GM21529 (cell line): ENCODE measurements around the gene TTC34.
"Not testable (repeated sequence)": the region's sequence is repeated elsewhere in the genome, so short reads cannot be mapped to it uniquely, and the experiment has no call there.

Experiments
- ATAC-seq: cut with Tn5 transposase; IDR thresholded peaks from one replicate; pipeline ENCODE4 v1.9.1; 2021; ENCODE audit not compliant: unreplicated experiment

TTC34 gene

DNA sequence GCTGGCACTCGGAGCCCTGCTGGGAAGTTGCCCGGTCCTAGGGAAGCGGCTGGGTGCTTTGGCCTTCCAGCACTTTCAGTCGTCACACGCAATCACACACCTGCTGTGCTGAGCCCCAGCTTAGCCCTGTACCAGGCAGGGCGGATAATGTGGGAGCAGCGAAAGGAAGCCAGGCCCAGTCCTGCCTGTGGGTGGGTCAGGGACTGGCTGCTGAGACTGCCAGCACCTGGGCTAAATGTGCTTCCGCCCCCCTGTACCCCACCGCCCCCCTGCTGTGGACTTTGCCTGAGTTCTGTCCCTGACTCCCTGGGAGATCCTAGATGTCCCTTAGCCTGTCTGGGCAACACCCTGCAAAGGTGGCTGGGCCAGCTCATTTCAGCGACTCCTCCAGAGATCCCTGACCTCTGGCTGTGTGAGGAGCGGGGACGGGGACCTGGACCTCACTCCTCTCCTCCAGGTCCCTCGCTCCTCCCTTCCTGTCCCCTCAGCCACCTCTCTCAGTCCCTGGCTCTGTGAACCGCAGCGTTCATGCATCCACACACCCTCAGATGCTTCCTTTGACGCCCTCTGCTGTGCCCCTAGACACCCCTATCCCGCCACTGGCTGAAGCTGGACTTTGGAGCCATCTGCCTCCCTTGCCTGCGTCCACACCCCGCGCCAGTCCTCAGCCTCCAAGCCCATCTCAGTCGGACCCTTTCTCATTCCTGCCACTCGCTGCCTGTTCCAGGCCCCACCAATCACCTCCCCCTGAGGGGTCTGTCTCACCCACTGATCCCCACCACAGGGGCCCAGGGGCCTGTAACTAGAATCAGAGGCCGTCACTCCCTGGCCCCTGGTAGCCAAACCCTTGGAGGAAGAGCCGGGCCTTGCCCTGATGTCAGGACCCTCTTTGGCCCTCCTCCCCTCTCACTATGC, 170.1 kb downstream of the TTC34 start:
- no peak for ATAC-seq

- ATAC-seq, result no peak
Observed at GRCh38 chr1:2630498-2631135, 170.9 kb downstream of the TTC34 start.

DNA sequence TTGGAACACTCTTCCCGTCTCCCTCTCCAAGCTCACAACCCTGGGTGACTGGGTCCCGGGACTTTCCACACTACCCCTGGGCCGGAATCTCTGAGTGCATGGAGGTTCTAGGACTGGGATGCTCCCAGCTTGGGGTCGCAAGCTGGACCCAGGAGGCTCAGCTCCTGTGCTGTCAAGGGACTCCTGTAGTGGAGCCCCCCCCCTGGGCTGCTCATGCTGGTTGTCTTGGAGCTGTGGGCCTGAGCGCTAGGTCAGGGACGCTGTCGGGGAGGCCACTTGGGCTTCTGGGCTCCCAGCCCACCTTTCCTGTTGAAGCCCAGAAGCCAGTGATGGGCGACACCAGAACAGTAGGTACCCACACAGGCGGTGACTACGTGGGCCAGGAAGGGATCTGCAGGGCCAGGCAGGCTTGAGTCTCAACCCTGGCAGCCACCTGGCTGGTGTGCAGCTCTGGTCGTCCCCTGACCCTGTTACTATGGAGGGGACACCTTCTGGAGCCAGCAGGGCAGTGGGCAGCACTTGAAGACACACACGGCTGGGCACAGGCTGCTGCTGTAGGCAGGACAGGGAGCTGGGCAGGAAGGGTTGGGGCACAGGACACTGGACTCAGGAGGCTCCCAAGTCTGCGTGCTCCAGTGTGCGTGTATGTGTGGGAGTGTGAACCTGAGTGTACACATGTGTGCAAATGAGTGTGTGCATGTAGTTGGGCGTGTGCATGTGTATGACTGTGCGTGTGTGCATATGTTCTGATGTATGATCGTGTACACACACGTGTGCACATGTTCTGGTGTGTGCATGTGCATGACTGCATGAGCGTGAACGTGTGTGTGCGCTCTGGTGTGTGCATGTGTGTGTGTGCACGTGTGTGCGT, 171.6 kb downstream of the TTC34 start:
- no peak for ATAC-seq

DNA sequence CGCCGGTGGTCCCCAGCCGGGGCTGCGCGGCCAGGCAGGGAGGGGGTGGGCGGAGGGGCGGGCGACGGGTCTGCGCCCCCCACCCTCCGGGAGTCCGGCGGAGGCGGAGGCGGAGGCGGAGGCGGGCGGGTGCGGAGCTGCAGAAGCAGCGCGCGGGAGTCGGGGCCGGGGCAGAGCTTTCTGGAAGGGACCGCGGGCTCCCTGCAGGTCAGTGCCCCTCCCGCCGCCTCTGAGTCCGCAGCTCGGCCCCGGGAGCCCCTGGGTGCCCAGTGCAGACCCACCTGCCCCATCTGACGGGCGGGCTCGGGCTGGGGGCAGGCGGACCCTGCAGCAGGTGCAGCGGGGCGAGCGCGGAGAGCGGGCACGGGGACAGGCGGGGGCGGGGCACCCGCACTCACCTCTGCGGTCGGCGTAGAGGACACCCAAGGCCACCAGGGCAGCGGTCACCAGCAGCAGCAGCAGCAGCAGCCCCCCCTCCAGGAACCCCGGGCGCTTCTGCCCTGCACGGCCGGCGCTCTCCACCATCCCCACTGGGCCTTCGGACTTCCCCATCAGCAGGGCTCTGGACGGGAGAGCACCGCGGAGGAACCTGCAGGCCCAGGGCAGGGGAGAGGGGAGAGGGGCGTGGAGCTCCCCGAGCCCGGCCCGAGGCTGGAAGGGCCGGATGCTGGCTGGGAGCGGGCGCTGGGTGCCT, 172.4 kb downstream of the TTC34 start:
- no peak for ATAC-seq

GRCh38 chr1:2628191-2628932, 173.1 kb downstream of the TTC34 start:
- ATAC-seq, result no peak

DNA sequence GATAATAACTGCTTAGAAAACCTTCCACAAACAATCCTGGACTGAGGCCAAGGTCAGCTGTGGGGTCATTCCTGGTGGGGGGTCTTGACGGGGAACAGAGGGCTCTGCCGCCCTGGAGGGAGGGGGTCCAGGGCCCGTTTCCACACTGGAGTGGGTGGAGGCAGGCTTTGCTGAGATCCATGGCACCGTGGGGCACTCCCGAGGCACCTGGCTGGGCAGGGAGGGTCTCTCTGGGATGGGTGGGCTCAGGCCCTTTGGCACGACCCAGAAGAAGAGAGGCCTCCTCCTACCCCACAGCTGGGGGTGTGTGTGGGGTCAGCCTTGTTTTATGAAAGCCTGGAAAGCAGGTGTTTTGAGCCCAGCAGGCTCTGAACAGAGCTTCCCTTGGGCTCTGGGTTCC, 173.7 kb downstream of the TTC34 start:
- no peak for ATAC-seq

GRCh38 chr1:2625748-2626147, 175.7 kb downstream of the TTC34 start:
- ATAC-seq, result not testable (repeated sequence)

- no peak for ATAC-seq
Observed at GRCh38 chr1:2625311-2625710, 176.2 kb downstream of the TTC34 start.

- ATAC-seq, result no peak
Observed at GRCh38 chr1:2624735-2625300, 176.7 kb downstream of the TTC34 start.

- no peak for ATAC-seq
Observed at GRCh38 chr1:2623571-2624337, 177.7 kb downstream of the TTC34 start.

GRCh38 chr1:2617971-2618470, 183.5 kb downstream of the TTC34 start:
- ATAC-seq, result no peak

- no peak for ATAC-seq
Observed at GRCh38 chr1:2614145-2614544, 187.3 kb downstream of the TTC34 start.

DNA sequence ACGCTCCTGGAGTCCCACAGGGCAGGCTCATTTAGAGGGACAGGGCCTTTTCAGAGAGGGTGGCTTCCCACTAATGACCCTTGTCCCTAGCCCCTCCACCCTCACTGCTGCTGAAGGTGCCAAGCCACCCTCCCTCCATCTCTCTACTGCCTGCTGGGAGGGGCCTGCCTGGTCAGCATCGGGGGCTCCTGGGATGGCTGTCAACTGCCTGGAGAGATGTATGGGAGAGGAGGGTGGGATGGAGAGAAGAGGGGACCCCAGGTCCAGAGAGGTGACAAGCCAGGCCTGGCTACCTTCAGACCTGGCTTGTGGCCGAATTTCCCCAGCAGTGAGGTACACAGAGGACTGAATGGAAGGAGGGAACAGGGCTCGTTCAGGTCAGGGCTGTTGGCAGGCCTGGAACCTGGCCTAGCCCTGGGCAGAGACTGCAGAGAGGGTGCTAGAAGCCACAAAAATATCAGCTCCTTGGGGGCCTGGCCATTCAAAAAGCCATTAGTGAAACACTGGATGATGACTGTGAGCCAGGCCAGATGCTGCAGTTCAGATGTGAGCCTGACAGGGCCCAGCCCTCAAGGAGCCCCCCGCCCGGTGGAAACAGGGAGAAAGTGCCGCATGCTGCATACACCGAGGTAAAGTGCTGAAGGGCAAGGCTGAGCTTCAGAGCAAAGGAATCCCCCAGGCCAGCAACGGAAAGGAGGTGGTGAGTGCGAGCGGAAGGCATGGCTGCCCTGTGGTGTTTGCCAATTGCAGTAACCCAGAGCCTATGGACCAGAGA, 188.7 kb downstream of the TTC34 start:
- ATAC-seq, result no peak

DNA sequence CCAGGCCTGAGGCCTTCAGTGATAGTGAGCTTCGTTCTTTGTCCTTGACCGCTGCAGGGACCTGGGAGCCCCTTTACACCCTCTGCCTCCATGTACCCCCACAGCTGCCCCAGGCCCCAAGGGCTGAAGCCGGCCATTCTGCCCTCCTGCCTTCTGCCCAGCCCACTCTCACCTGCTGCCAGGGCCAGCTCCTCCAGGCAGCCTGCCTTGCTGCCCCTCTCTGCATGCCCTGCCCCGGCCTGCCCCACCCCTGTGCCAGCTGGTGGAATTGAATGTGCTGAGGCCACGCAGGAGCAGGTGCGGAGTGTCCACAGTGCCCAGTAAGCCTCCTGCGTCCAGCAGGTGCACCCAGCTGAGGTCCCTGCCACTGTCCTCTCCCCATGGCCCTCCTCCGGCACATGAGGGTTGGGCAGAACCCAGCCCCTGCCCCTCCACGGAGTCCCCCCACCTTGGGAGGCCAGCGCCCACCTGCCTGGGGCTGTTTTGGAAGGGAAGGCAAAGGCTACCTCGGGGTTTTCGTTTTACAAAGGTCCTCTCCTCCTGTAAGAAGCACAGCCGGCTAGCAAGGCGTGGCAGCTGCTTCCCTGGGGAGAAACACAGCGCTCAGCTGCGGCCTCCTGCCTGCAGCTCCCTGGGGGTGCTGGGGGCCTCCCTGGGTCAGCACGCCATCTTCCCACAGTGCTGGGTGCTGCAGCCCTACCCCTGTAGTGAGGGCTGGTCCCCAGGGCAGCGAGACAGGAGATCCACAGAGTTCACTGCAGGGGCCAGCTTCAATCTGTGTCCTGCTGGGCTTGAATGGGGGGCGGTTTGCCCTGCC, 189.7 kb downstream of the TTC34 start:
- ATAC-seq, result no peak

DNA sequence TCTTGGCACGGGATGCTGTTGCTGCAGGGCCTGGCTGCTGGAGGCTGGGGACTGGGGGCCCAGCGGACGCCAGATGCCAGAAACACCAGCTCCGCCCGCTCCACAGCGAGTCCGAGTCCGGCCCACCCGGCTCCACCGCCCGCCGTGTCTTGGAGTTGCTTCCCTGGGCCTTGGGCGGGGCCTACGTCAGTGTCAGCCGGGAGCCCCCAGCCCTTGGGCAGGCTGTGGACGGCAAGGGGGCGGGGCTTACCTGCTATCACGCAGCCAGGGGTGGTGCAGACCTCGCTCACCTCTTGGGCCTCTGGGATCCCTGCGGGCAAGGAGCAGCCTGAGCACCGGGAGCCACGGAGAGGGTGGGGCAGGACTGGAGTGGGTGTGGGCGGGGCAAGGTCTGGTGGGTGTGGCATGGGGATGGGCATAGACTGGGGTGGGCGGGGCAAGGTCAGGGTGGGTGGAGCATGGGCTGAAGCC, 190.4 kb downstream of the TTC34 start:
- no peak for ATAC-seq

- ATAC-seq, result no peak
Observed at GRCh38 chr1:2610036-2610959, 191.2 kb downstream of the TTC34 start.
